HG02943 (cell line): ENCODE measurements around the gene TRAF4.
"Not testable (repeated sequence)": the region's sequence is repeated elsewhere in the genome, so short reads cannot be mapped to it uniquely, and the experiment has no call there.

ENCODE experiments used
- ATAC-seq: cut with Tn5 transposase; IDR thresholded peaks from one replicate; pipeline ENCODE4 v1.9.1; 2021; ENCODE audit warnings: mild to moderate bottlenecking, low read depth, moderate library complexity; ENCODE audit not compliant: unreplicated experiment

The TRAF4 gene

GRCh38 chr17:28726627-28727491 is 17.0 kb upstream of the TRAF4 start:
- ATAC-seq: peak; percentile 38

GRCh38 chr17:28728364-28729200 is 15.2 kb upstream of the TRAF4 start, which contains the start of gene NEK8:
Gene NEK8, plus strand, starts transcription at chr17:28728788. Its CDS starts 26 bp downstream, at chr17:28728814.
- ATAC-seq: peak; percentile 41

- ATAC-seq: no peak
Measured at GRCh38 chr17:28729950-28730330, 13.9 kb upstream of the TRAF4 start.

GRCh38 chr17:28733346-28733745 is 10.5 kb upstream of the TRAF4 start:
- no peak for ATAC-seq

GRCh38 chr17:28734712-28735241 is 9.0 kb upstream of the TRAF4 start:
- no peak for ATAC-seq

- no peak for ATAC-seq
Measured at GRCh38 chr17:28735242-28735722, 8.5 kb upstream of the TRAF4 start.

GRCh38 chr17:28735913-28736769 is 7.7 kb upstream of the TRAF4 start:
- ATAC-seq: not testable (repeated sequence)

GRCh38 chr17:28737316-28737715 is 6.5 kb upstream of the TRAF4 start:
- no peak for ATAC-seq

GRCh38 chr17:28737770-28738679 is 5.8 kb upstream of the TRAF4 start:
- no peak for ATAC-seq

GRCh38 chr17:28738680-28739384 is 5.0 kb upstream of the TRAF4 start:
- ATAC-seq: no peak

- no peak for ATAC-seq
Measured at GRCh38 chr17:28740406-28741357, 3.1 kb upstream of the TRAF4 start.

GRCh38 chr17:28741358-28742349 is 2.2 kb upstream of the TRAF4 start:
- ATAC-seq: no peak

- ATAC-seq: no peak
Measured at GRCh38 chr17:28744104-28744971, 527 bp downstream of the TRAF4 start.

GRCh38 chr17:28744972-28745785 is 1.4 kb downstream of the TRAF4 start:
- no peak for ATAC-seq
